Spleen (tissue), 7 donors: ENCODE results near the gene NFKBIL1.

ENCODE experiments used
- CTCF ChIP-seq, 11 experiments: fragments of 200-600 bp in 7 of 11; fragments of 450-650 bp in 4 of 11; sonication (generic) in 4 of 11; IDR thresholded peaks in 8 of 11; conservative IDR thresholded peaks in 3 of 11; 1 replicate in 7 of 11; 2 replicates in 4 of 11; pipeline versions ENCODE4 v1.4.0 to v1.8.0; 2016 to 2021; ENCODE audit warnings: antibody characterized with exemption in 11 of 11, inconsistent platforms in 4 of 11, mild to moderate bottlenecking in 1 of 11
- POLR2A ChIP-seq, 3 donors: fragments of 450-650 bp; IDR thresholded peaks; one replicate each; pipeline ENCODE4 v1.5.1; 2017; ENCODE audit warnings: antibody characterized with exemption in 3 of 3, mild to moderate bottlenecking in 1 of 3
- POLR2AphosphoS5 ChIP-seq, 3 donors: sonication (generic); formaldehyde crosslinking; IDR thresholded peaks; one replicate each; pipeline ENCODE4 v1.5.1; 2017; ENCODE audit warnings: antibody characterized with exemption in 3 of 3
- donor health status: DM: no; HTN: no; CAD: no; lungs with moderate emphysema.
- donor health status: DM: no; HTN: no; CAD: no.
- donor health status: DM: no; HTN: no; CAD: no.

GRCh38 chr6:31586008-31586407 lies 38.6 kb downstream of the NFKBIL1 start, which contains the start of gene LST1:
- TF ChIP-seq POLR2A (IDR thresholded peaks at IDR 0.05) (no peak), CTCF (IDR thresholded peaks at IDR 0.05 in 8 of 11, conservative IDR thresholded peaks at IDR 0.05 in 3 of 11) (no peak), POLR2AphosphoS5 (IDR thresholded peaks at IDR 0.05) (no peak)
